Mucosa of stomach (tissue), 1 donor: ENCODE data around the gene KCND3.

Source experiments
- H3K27me3 ChIP-seq: one replicate; pipeline ENCODE4 v1.7.0; 2013; ENCODE audit warnings: mild to moderate bottlenecking, low read length; ENCODE audit not compliant: control insufficient read depth, insufficient read depth
- H3K36me3 ChIP-seq: one replicate; pipeline ENCODE4 v1.7.0; 2013; ENCODE audit warnings: low read length; ENCODE audit not compliant: control insufficient read depth, insufficient read depth
- H3K4me1 ChIP-seq: one replicate; pipeline ENCODE4 v1.7.0; 2013; ENCODE audit warnings: mild to moderate bottlenecking, low read length; ENCODE audit not compliant: control insufficient read depth, insufficient read depth
- H3K4me3 ChIP-seq: one replicate; pipeline ENCODE4 v1.7.0; 2013; ENCODE audit warnings: low read length
- H3K9ac ChIP-seq: one replicate; pipeline ENCODE4 v1.7.0; 2013; ENCODE audit warnings: mild to moderate bottlenecking, low read length, moderate library complexity
- H3K9me3 ChIP-seq: one replicate; pipeline ENCODE4 v1.7.0; 2013; ENCODE audit warnings: mild to moderate bottlenecking, low read length, moderate library complexity; ENCODE audit not compliant: control insufficient read depth
- donor health status: Pancreatic carcinoma.

KCND3 gene

DNA sequence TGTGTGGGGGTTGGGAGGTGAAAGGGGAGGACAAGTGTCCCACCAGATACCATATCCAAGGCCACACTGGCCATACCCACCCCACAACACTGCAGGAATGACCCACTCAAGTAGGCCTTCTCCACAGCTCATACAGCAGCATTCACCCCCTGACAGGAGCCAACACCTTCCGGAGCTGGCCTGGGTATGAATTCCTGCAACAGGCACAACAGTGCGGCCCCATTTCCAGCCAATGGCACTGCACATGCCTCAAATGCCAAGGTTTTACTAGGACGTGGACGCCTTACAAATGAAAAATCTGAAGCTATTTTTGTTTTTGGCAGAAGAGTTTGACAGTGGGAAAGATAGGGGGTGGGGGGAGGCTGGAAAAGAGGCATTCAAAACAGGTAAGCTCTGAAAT, 2.0 kb downstream of the KCND3 start:
- no peak overlapping the region for H3K4me3 ChIP-seq
- no peaks in the 10 kb centered on the region for H3K9me3 ChIP-seq
- H3K36me3 ChIP-seq, result no peaks in the 10 kb centered on the region
- H3K27me3 ChIP-seq, result peaks cover 8% of the 10 kb centered on the region
- H3K4me1 ChIP-seq, result peaks cover 28% of the 10 kb centered on the region
- no peak overlapping the region for H3K9ac ChIP-seq

DNA sequence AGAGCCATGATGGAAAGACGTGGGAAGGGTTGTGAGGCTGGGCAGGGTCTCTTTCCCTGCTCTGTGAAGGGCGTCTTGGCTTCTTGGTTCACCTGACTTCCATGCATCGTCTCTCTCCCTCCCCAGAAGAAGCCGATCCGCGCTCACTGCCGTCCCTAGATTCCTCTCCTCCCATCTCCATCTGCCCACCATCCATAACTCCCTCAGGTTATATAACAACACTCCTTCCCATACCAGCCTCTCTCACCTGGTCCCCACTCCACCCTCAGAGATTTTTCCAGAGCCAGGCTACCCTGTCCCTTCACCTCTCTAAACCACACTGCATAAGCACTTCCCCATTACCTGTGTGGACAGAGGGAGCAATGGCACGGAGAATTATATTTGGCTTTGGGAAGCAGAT, 6.0 kb downstream of the KCND3 start:
- peaks cover 2% of the 10 kb centered on the region for H3K27me3 ChIP-seq
- H3K9me3 ChIP-seq, result no peaks in the 10 kb centered on the region
- no peak overlapping the region for H3K4me3 ChIP-seq
- H3K9ac ChIP-seq, result no peak overlapping the region
- peaks cover 12% of the 10 kb centered on the region for H3K4me1 ChIP-seq
- no peaks in the 10 kb centered on the region for H3K36me3 ChIP-seq

GRCh38 chr1:111982428-111982827, 7.0 kb downstream of the KCND3 start:
- Histone ChIP-seq H3K27me3 (no peaks in the 10 kb centered on the region), H3K9me3 (no peaks in the 10 kb centered on the region), H3K9ac (no peak overlapping the region), H3K4me3 (no peak overlapping the region), H3K36me3 (no peaks in the 10 kb centered on the region), H3K4me1 (peaks cover 17% of the 10 kb centered on the region)

DNA sequence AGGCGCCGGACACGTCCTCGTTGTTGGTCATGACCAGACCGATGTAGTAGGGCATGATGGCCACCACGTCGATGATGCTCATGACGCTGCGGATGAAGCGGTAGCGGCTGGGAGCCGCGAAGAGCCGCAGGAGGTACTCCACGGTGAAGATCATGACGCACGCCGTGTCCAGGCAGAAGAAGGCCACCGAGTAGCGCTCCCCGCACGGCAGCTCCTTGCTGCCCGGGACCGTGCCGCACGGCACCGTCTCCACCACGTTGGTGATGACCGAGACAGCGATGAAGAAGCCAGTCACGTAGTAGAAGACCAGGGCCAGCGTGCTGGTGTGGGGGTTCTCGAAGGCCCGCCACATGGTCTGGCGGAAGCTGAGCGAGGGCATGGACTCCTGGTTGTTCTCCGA, 7.6 kb downstream of the KCND3 start:
- no peaks in the 10 kb centered on the region for H3K27me3 ChIP-seq
- no peaks in the 10 kb centered on the region for H3K9me3 ChIP-seq
- no peak overlapping the region for H3K9ac ChIP-seq
- H3K4me1 ChIP-seq, result peaks cover 23% of the 10 kb centered on the region
- H3K36me3 ChIP-seq, result no peaks in the 10 kb centered on the region
- H3K4me3 ChIP-seq, result no peak overlapping the region

DNA sequence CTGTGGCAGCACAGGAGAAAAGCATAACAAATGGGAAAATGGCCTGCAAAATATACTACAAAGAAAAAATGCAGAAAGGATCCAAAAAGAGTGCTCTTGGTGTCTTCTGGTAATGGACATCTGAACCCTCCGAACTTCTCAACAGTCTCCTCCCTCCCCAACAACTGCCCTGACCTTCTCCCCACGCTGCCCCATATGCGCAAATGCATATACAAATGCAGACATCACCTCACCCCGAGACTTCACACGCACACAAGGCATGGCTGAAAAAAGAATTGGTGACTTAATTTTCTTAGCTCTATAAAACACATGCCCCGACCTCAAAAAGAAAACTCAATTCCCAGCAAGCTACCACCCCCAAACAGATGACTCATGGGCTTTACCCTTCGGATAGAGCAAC, 8.4 kb downstream of the KCND3 start:
- Histone ChIP-seq H3K4me3 (no peak overlapping the region), H3K27me3 (no peaks in the 10 kb centered on the region), H3K9me3 (no peaks in the 10 kb centered on the region), H3K9ac (no peak overlapping the region), H3K4me1 (peaks cover 30% of the 10 kb centered on the region), H3K36me3 (no peaks in the 10 kb centered on the region)

DNA sequence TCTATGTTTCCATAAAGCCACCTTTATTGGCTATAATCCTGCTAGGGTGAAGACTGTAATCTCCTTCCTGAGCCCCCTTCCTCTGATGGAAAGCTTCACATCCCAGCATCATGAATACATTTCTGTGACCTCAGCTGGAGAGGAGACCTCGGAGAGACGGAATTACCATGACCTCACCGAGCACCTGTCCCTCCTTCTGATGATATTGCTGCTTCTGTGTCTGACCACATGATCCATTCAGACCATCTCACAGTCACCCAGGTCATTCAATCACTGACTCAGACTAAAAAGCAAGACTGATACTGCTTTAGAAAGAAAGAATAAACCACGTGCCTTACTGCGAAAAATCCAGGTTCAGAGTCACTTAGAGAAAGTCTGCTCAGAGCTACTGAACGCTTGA, 8.8 kb downstream of the KCND3 start:
- H3K27me3 ChIP-seq, result no peaks in the 10 kb centered on the region
- no peak overlapping the region for H3K4me3 ChIP-seq
- H3K9ac ChIP-seq, result no peak overlapping the region
- H3K36me3 ChIP-seq, result no peaks in the 10 kb centered on the region
- H3K9me3 ChIP-seq, result no peaks in the 10 kb centered on the region
- peaks cover 34% of the 10 kb centered on the region for H3K4me1 ChIP-seq

DNA sequence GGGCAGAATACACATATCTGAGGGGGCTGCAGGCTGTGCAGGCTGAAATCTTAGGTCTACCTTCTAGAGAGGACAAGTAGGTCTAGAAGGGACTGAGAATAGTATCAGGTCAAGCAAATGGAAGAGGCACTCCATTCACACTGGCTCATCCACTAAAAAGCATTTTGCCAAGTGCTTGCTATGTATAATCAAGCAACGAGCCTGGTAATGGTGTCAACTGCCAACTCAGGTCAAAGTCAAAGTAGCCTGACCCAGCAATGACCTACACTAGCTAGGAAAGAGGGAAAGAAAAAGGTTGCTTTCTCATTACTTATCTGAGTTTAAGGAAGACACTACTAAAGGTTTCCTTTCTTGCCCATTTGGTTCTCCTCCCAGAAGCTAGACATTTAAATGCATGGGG, 10.8 kb downstream of the KCND3 start:
- H3K36me3 ChIP-seq, result no peaks in the 10 kb centered on the region
- peaks cover 36% of the 10 kb centered on the region for H3K4me1 ChIP-seq
- H3K4me3 ChIP-seq, result no peak overlapping the region
- no peak overlapping the region for H3K9ac ChIP-seq
- H3K27me3 ChIP-seq, result no peaks in the 10 kb centered on the region
- no peaks in the 10 kb centered on the region for H3K9me3 ChIP-seq

DNA sequence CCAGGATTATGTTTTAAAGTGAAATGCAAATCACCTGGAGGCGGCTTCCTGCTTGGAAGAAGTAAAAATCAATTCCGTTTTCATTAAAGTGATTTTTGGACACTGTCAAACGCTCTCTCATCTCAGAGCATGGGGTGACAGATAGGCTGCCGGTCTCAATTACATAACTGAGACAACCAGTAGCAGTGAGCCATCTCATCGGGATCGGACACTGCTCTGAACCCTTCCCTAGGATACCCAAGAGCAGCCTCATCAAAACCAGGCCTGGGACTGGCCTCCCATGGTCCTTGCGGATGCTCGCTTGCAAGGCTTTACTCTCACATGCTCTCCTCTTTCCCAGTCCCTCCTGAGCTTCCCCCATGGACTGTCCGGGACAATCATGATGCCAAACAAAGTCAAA, 12.1 kb downstream of the KCND3 start:
- H3K9ac ChIP-seq, result no peak overlapping the region
- no peaks in the 10 kb centered on the region for H3K27me3 ChIP-seq
- H3K4me1 ChIP-seq, result peaks cover 36% of the 10 kb centered on the region
- H3K36me3 ChIP-seq, result no peaks in the 10 kb centered on the region
- no peak overlapping the region for H3K4me3 ChIP-seq
- H3K9me3 ChIP-seq, result no peaks in the 10 kb centered on the region

DNA sequence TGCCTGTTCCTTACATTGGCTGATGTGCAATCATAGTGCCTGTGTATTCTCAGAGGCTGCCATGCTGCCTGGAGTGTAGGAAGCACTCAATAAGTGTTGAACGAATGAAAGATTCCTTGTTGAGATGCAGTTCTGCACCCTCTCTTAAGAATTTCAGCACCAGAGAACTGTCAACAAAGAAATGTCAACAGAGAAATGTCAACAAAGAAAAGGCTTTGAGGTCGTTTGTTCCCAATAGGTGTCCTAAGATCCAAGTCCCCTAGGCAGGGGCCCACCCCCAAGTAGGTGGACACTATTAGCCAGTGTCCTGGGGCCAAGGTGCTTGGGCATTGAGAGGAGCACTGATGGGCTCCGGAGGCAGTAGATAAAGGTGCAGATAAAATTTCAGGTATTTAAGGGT, 12.6 kb downstream of the KCND3 start:
- no peak overlapping the region for H3K4me3 ChIP-seq
- peaks cover 36% of the 10 kb centered on the region for H3K4me1 ChIP-seq
- no peaks in the 10 kb centered on the region for H3K27me3 ChIP-seq
- no peak overlapping the region for H3K9ac ChIP-seq
- no peaks in the 10 kb centered on the region for H3K36me3 ChIP-seq
- no peaks in the 10 kb centered on the region for H3K9me3 ChIP-seq

- Histone ChIP-seq H3K27me3 (no peaks in the 10 kb centered on the region), H3K36me3 (no peaks in the 10 kb centered on the region), H3K4me3 (no peak overlapping the region), H3K9me3 (no peaks in the 10 kb centered on the region), H3K4me1 (peaks cover 36% of the 10 kb centered on the region), H3K9ac (no peak overlapping the region)
These were observed 13.1 kb downstream of the KCND3 start for GRCh38 chr1:111976332-111976731.

GRCh38 chr1:111973150-111973790, 16.2 kb downstream of the KCND3 start:
- no peak overlapping the region for H3K9ac ChIP-seq
- H3K36me3 ChIP-seq, result no peaks in the 10 kb centered on the region
- H3K9me3 ChIP-seq, result no peaks in the 10 kb centered on the region
- peaks cover 24% of the 10 kb centered on the region for H3K4me1 ChIP-seq
- H3K4me3 ChIP-seq, result no peak overlapping the region
- H3K27me3 ChIP-seq, result no peaks in the 10 kb centered on the region

GRCh38 chr1:111971396-111971795, 18.1 kb downstream of the KCND3 start:
- Histone ChIP-seq H3K36me3 (no peaks in the 10 kb centered on the region), H3K4me1 (peaks cover 8% of the 10 kb centered on the region)

DNA sequence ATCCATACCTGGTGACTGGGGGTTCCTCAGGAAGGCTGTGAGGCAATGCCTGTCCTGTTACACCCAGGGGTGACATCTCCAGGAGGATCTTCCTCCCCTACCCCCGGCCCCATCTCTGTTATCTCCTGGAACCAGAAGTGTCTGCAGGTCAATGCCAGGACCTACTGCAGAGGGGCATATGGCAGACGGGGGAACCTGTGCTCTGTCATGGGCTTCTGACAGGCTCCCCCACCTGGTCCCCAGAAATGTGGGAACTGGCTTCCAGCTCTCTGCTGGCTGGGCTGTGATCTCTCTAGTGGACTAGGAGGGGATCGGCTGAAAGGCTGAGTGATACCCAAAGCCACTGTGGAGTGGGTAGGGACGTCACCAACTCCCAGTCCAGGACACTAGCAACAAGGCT, 21.0 kb downstream of the KCND3 start:
- Histone ChIP-seq H3K27me3 (no peaks in the 10 kb centered on the region), H3K4me1 (no peaks in the 10 kb centered on the region), H3K9ac (no peak overlapping the region)

More at GRCh38 chr1:111971396-111971795, 18.1 kb downstream of the KCND3 start:
- Histone ChIP-seq H3K4me3 (no peak overlapping the region), H3K9ac (no peak overlapping the region), H3K9me3 (no peaks in the 10 kb centered on the region), H3K27me3 (no peaks in the 10 kb centered on the region)

More for the DNA sequence above, 21.0 kb downstream of the KCND3 start:
- no peak overlapping the region for H3K4me3 ChIP-seq
- H3K36me3 ChIP-seq, result no peaks in the 10 kb centered on the region
- no peaks in the 10 kb centered on the region for H3K9me3 ChIP-seq
